Loucy (cell line): Measurements from ENCODE around the gene DNAH6.
"Not testable (repeated sequence)": the region's sequence is repeated elsewhere in the genome, so short reads cannot be mapped to it uniquely, and the experiment has no call there.

Experiments
- H2AFZ ChIP-seq: fragments of 200-600 bp; sonication (generic); 2 replicates; pipeline ENCODE4 v1.6.0; 2016; ENCODE audit warnings: antibody characterized with exemption, mild to moderate bottlenecking, low read length, moderate library complexity
- H3F3A ChIP-seq: fragments of 200-600 bp; 2 replicates; pipeline ENCODE4 v1.6.0; 2016; ENCODE audit warnings: antibody characterized with exemption, low read depth, mild to moderate bottlenecking
- H3K27me3 ChIP-seq: fragments of 200-600 bp; sonication (generic); 2 replicates; pipeline ENCODE4 v1.6.1; 2014; ENCODE audit warnings: low read length, mild to moderate bottlenecking; ENCODE audit not compliant: insufficient read depth, poor library complexity, severe bottlenecking
- H3K36me3 ChIP-seq: fragments of 200-600 bp; sonication (generic); 2 replicates; pipeline ENCODE4 v1.6.1; 2016; ENCODE audit warnings: low read length; ENCODE audit not compliant: insufficient read depth
- H3K4me1 ChIP-seq: fragments of 200-600 bp; sonication (generic); 2 replicates; pipeline ENCODE4 v1.5.1; 2014; ENCODE audit warnings: low read length, mild to moderate bottlenecking; ENCODE audit not compliant: insufficient read depth, poor library complexity, severe bottlenecking
- H3K4me2 ChIP-seq: fragments of 200-600 bp; sonication (generic); 2 replicates; pipeline ENCODE4 v1.6.0; 2014; ENCODE audit warnings: antibody characterized with exemption, low read length, low read depth, mild to moderate bottlenecking; ENCODE audit not compliant: poor library complexity, severe bottlenecking
- H3K4me3 ChIP-seq: fragments of 200-600 bp; sonication (generic); 2 replicates; pipeline ENCODE4 v1.5.1; 2014; ENCODE audit warnings: low read length, mild to moderate bottlenecking, mixed read lengths; ENCODE audit not compliant: poor library complexity, severe bottlenecking
- H3K79me2 ChIP-seq: fragments of 200-600 bp; sonication (generic); 2 replicates; pipeline ENCODE4 v1.6.1; 2014; ENCODE audit warnings: low read length; ENCODE audit not compliant: insufficient read depth
- H3K9ac ChIP-seq: fragments of 200-600 bp; sonication (generic); 2 replicates; pipeline ENCODE4 v1.6.0; 2014; ENCODE audit warnings: mild to moderate bottlenecking, low read depth, low read length, moderate library complexity; ENCODE audit not compliant: poor library complexity, severe bottlenecking
- H3K9me2 ChIP-seq: fragments of 200-600 bp; sonication (generic); replicated peaks from 2 replicates; pipeline ENCODE4 v1.6.1; 2016; ENCODE audit warnings: low read depth, low read length, mixed read lengths
- H3K9me3 ChIP-seq: fragments of 200-600 bp; sonication (generic); 2 replicates; pipeline ENCODE4 v1.6.1; 2014; ENCODE audit warnings: mild to moderate bottlenecking, antibody characterized with exemption, low read length, low read depth; ENCODE audit not compliant: insufficient read depth
- H4K20me1 ChIP-seq: fragments of 200-600 bp; sonication (generic); 2 replicates; pipeline ENCODE4 v1.6.0; 2014; ENCODE audit warnings: antibody characterized with exemption, low read length, mild to moderate bottlenecking; ENCODE audit not compliant: insufficient read depth, poor library complexity, severe bottlenecking
- EZH2phosphoT487 ChIP-seq: fragments of 200-600 bp; IDR thresholded peaks from 2 replicates; pipeline ENCODE4 v1.6.1; 2018; ENCODE audit warnings: antibody characterized with exemption, mild to moderate bottlenecking, moderate library complexity, borderline replicate concordance
- TF ChIP-seq, protein P1 (sequence below): fragments of 200-600 bp; sonication (generic); conservative IDR thresholded peaks from 2 replicates; pipeline ENCODE4 v1.5.1; 2014; ENCODE audit warnings: mild to moderate bottlenecking, antibody characterized with exemption, low read length

The DNAH6 gene

DNA sequence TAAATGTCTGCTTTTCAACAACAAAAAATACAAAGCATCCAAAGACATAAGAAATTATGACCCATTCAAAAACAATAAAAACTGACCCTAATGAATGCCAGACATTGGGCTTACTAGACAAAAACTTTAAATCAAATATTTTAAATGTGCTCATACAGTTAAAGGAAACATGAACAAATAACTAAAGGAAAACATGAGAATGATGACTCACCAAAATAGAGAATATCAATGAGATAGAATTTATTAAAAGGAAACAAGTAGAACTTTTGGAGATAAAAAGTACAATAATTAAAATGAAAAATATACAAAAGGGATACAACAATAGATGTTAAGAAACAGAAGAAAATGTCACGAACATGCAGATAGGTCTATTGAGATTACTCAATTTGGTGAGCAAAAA lies 254.0 kb downstream of the DNAH6 start:
- no peak overlapping the region for H3K4me3 ChIP-seq
- H3K36me3 ChIP-seq = no peaks in the 10 kb centered on the region
- no peak overlapping the region for H2AFZ ChIP-seq
- H3K4me2 ChIP-seq = no peak overlapping the region
- no peak for TF ChIP-seq EZH2phosphoT487
- TF ChIP-seq, protein P1, sequence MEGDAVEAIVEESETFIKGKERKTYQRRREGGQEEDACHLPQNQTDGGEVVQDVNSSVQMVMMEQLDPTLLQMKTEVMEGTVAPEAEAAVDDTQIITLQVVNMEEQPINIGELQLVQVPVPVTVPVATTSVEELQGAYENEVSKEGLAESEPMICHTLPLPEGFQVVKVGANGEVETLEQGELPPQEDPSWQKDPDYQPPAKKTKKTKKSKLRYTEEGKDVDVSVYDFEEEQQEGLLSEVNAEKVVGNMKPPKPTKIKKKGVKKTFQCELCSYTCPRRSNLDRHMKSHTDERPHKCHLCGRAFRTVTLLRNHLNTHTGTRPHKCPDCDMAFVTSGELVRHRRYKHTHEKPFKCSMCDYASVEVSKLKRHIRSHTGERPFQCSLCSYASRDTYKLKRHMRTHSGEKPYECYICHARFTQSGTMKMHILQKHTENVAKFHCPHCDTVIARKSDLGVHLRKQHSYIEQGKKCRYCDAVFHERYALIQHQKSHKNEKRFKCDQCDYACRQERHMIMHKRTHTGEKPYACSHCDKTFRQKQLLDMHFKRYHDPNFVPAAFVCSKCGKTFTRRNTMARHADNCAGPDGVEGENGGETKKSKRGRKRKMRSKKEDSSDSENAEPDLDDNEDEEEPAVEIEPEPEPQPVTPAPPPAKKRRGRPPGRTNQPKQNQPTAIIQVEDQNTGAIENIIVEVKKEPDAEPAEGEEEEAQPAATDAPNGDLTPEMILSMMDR = no peak
- no peaks in the 10 kb centered on the region for H4K20me1 ChIP-seq
- H3K4me1 ChIP-seq = no peaks in the 10 kb centered on the region
- H3K79me2 ChIP-seq = no peaks in the 10 kb centered on the region
- H3K9me3 ChIP-seq = peaks cover 3% of the 10 kb centered on the region; the same call in 1 of the 2 replicates
- no peaks in the 10 kb centered on the region for H3K9me2 ChIP-seq
- no peak overlapping the region for H3K9ac ChIP-seq
- no peaks in the 10 kb centered on the region for H3F3A ChIP-seq
- H3K27me3 ChIP-seq = no peaks in the 10 kb centered on the region

DNA sequence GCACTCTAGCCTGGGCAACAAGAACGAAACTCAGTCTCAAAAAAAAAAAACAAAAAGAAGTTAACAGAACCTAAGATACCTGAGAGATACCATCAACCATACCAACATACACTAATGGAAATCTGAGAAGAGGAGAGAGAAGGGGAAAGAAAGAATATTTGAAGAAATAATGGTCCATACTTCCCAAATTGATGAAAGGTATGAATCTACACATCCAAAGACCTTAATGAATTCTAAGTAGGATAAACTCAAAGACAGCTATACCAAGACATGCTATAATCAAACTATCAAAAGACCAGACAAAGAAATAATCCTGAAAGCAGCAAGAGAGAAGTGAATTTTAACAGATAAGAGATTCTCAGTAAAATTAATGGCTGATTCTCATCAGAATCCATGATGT lies 255.0 kb downstream of the DNAH6 start:
- H3K27me3 ChIP-seq = no peaks in the 10 kb centered on the region

DNA sequence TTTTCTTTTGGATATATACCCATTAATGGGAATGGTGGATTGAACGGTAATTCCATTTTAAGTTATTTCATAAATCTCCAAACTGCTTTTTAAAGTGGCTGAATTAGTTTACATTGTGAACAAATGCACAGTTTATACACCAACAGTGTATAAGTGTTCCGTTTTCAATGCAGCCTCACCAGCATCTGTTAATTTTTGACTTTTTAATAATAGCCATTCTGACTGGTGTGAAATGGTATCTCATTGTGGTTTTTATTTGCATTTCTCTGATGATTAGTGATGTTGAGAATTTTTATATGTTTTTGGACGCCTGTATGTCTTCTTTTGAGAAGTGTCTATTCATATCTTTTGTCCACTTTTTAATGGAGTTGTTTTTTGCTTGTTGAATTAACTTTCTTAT lies 257.3 kb downstream of the DNAH6 start:
- not testable (repeated sequence) for H3F3A ChIP-seq, H3K9me3 ChIP-seq, H3K4me1 ChIP-seq, H3K27me3 ChIP-seq, H3K9ac ChIP-seq, H3K36me3 ChIP-seq, H2AFZ ChIP-seq, H3K79me2 ChIP-seq, H4K20me1 ChIP-seq, H3K4me3 ChIP-seq, H3K4me2 ChIP-seq, H3K9me2 ChIP-seq

More for the DNA sequence above, 255.0 kb downstream of the DNAH6 start:
- no peak overlapping the region for H3K4me3 ChIP-seq
- H2AFZ ChIP-seq = no peak overlapping the region
- H3K9me2 ChIP-seq = no peaks in the 10 kb centered on the region
- H3K79me2 ChIP-seq = no peaks in the 10 kb centered on the region
- no peaks in the 10 kb centered on the region for H4K20me1 ChIP-seq
- peaks cover 3% of the 10 kb centered on the region; the same call in 1 of the 2 replicates for H3K9me3 ChIP-seq
- H3K4me1 ChIP-seq = no peaks in the 10 kb centered on the region
- no peaks in the 10 kb centered on the region for H3K36me3 ChIP-seq
- no peaks in the 10 kb centered on the region for H3F3A ChIP-seq
- H3K9ac ChIP-seq = no peak overlapping the region
- no peak overlapping the region for H3K4me2 ChIP-seq
- TF ChIP-seq, protein P1 = no peak
- TF ChIP-seq EZH2phosphoT487 = no peak

DNA sequence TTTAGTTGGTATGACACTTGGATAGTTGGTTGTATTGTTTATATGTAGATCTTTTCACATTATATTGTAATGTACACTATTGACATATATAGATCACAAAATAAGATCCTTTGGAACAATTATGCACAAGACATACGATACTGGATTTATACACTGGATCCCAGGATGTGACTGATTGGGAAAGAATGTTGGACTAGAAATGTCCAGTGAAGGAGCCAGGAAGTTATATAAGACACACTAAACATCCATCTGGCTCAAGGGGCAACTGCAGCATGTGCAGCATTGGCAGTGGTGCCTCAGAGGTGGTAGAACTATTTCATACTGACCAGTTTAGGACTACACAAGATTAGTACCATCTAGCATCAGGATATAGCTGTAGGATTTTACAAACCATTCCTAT lies 259.7 kb downstream of the DNAH6 start:
- Histone ChIP-seq H3K36me3 (no peaks in the 10 kb centered on the region), H3K4me1 (no peaks in the 10 kb centered on the region), H3K27me3 (no peaks in the 10 kb centered on the region), H3K4me2 (no peak overlapping the region), H3K9me2 (0 out of 2 replicates have a peak, but pooled peaks cover 4% of the 10 kb centered on the region), H3K79me2 (no peaks in the 10 kb centered on the region), H3K4me3 (no peak overlapping the region), H3K9me3 (peaks cover 3% of the 10 kb centered on the region), H3F3A (no peaks in the 10 kb centered on the region), H4K20me1 (no peaks in the 10 kb centered on the region), H3K9ac (no peak overlapping the region), H2AFZ (no peak overlapping the region)
- TF ChIP-seq EZH2phosphoT487 = no peak
- TF ChIP-seq, protein P1 = no peak
